Stimulated activated CD8-positive, alpha-beta memory T cell treated with anti-CD3 and anti-CD28 coated beads, Interleukin-4, amount 100 ng/mL, for 48 hours (primary cell): ENCODE data around the gene CBLB.
"Not testable (repeated sequence)": the region's sequence is repeated elsewhere in the genome, so short reads cannot be mapped to it uniquely, and the experiment has no call there.

ENCODE experiments used
- DNase-seq: peaks from one replicate; pipeline ENCODE4 v3.0.0-alpha.2; 2020

Gene CBLB

GRCh38 chr3:105781871-105782270 lies 86.9 kb downstream of the CBLB start:
- DNase-seq = no peak

- no peak for DNase-seq
These were observed 88.7 kb downstream of the CBLB start for GRCh38 chr3:105780107-105780506.

- no peak for DNase-seq
These were observed 93.4 kb downstream of the CBLB start for GRCh38 chr3:105775368-105775767.

- no peak for DNase-seq
These were observed 94.2 kb downstream of the CBLB start for GRCh38 chr3:105774444-105775180.

- no peak for DNase-seq
These were observed 95.5 kb downstream of the CBLB start for GRCh38 chr3:105773291-105773690.

GRCh38 chr3:105772635-105773034 lies 96.2 kb downstream of the CBLB start:
- DNase-seq = no peak

GRCh38 chr3:105771392-105771791 lies 97.4 kb downstream of the CBLB start:
- DNase-seq = no peak

GRCh38 chr3:105770410-105770809 lies 98.4 kb downstream of the CBLB start:
- no peak for DNase-seq

- DNase-seq = no peak
These were observed 101.0 kb downstream of the CBLB start for GRCh38 chr3:105767776-105768175.

- DNase-seq = no peak
These were observed 101.6 kb downstream of the CBLB start for GRCh38 chr3:105767216-105767615.

- DNase-seq = no peak
These were observed 103.5 kb downstream of the CBLB start for GRCh38 chr3:105765308-105765639.

- no peak for DNase-seq
These were observed 104.2 kb downstream of the CBLB start for GRCh38 chr3:105764378-105765307.

- DNase-seq = no peak
These were observed 105.2 kb downstream of the CBLB start for GRCh38 chr3:105763659-105764036.

- DNase-seq = no peak
These were observed 105.8 kb downstream of the CBLB start for GRCh38 chr3:105762749-105763658.

- DNase-seq = not testable (repeated sequence)
These were observed 106.6 kb downstream of the CBLB start for GRCh38 chr3:105762214-105762613.

GRCh38 chr3:105759442-105760078 lies 109.3 kb downstream of the CBLB start:
- no peak for DNase-seq

GRCh38 chr3:105758451-105758850 lies 110.4 kb downstream of the CBLB start:
- DNase-seq = no peak

GRCh38 chr3:105755121-105755886 lies 113.5 kb downstream of the CBLB start:
- DNase-seq = no peak

GRCh38 chr3:105752791-105753415 lies 115.9 kb downstream of the CBLB start:
- DNase-seq = no peak

GRCh38 chr3:105747696-105748095 lies 121.1 kb downstream of the CBLB start:
- DNase-seq = no peak

GRCh38 chr3:105747060-105747541 lies 121.7 kb downstream of the CBLB start:
- no peak for DNase-seq
